Lower lobe of right lung (tissue), 2 donors: ENCODE results near the gene DAAM1. TPM values are rescaled to one million over a fixed set of nuclear protein-coding genes. Genes with fewer than 3 reads are reported as not detected.

Experiments
- ATAC-seq, 2 donors: fragments of 200-7000 bp; cut with Tn5 transposase; one replicate each; pipeline ENCODE4 v1.9.1; 2020 to 2022; ENCODE audit warnings: mild to moderate bottlenecking in 2 of 2, moderate library complexity in 2 of 2
- DNase-seq: peaks from one replicate; pipeline ENCODE4 v3.0.0-alpha.2; 2020
- H3K27ac ChIP-seq: fragments of 200-600 bp; one replicate; pipeline ENCODE4 v1.8.0; 2022
- H3K27me3 ChIP-seq: fragments of 200-600 bp; one replicate; pipeline ENCODE4 v1.8.0; 2022; ENCODE audit warnings: low read depth
- H3K36me3 ChIP-seq: fragments of 200-600 bp; one replicate; pipeline ENCODE4 v1.8.0; 2022; ENCODE audit warnings: mild to moderate bottlenecking
- H3K4me1 ChIP-seq: fragments of 200-600 bp; one replicate; pipeline ENCODE4 v1.8.0; 2022
- H3K4me3 ChIP-seq: fragments of 200-600 bp; one replicate; pipeline ENCODE4 v1.8.0; 2022; ENCODE audit warnings: mild to moderate bottlenecking
- H3K9me3 ChIP-seq: fragments of 200-600 bp; one replicate; pipeline ENCODE4 v1.8.0; 2022
- intact Hi-C: fragments of 100-400 bp; cut with DNase I; formaldehyde crosslinking; loops from one replicate; pipeline ENCODE4 v1.11.0; 2022
- total RNA-seq: library from RNA; stranded (reverse); fragmentation: NEBNext Ultra II Directional; extraction: Animal tissue kit (Norgen Biotek cat#: 25700); gene quantifications from one replicate; pipeline ENCODE4 v1.2.1, GENCODE V29; 2021
- TF ChIP-seq, protein P1 (sequence below): fragments of 200-600 bp; IDR thresholded peaks from one replicate; pipeline ENCODE4 v1.8.0; 2022; ENCODE audit warnings: antibody characterized with exemption, mild to moderate bottlenecking
- donor health status: DM: no; HTN: yes; CAD: no; lungs with severe emphysema.

The DAAM1 gene
- total RNA-seq, 1 donor from 2014 or later, result 46.7 TPM

DNA sequence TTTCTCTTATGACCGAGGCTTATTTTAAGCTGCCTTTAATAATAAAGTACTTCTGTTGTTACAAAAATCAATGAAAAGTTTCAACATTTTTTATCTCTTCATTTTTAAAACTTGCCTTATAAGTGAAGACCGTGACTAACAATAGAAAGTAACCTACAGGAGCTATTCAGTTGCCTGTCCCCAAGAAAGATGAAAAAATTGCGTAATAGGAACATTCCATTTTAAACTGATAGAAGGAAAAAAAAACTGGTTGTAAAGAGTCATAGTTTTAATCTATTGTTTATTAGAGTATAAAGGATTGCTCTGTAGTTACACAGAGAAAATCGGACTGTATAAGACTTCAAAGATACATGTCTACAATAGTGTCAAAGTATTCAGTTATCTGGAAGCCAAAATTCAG, 83.3 kb downstream of the DAAM1 start:
- TF ChIP-seq, protein P1, sequence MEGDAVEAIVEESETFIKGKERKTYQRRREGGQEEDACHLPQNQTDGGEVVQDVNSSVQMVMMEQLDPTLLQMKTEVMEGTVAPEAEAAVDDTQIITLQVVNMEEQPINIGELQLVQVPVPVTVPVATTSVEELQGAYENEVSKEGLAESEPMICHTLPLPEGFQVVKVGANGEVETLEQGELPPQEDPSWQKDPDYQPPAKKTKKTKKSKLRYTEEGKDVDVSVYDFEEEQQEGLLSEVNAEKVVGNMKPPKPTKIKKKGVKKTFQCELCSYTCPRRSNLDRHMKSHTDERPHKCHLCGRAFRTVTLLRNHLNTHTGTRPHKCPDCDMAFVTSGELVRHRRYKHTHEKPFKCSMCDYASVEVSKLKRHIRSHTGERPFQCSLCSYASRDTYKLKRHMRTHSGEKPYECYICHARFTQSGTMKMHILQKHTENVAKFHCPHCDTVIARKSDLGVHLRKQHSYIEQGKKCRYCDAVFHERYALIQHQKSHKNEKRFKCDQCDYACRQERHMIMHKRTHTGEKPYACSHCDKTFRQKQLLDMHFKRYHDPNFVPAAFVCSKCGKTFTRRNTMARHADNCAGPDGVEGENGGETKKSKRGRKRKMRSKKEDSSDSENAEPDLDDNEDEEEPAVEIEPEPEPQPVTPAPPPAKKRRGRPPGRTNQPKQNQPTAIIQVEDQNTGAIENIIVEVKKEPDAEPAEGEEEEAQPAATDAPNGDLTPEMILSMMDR, result no peak
- no peak for ATAC-seq
- no peaks in the 10 kb centered on the region for H3K27me3 ChIP-seq
- no peak overlapping the region for H3K4me3 ChIP-seq
- H3K9me3 ChIP-seq, result no peaks in the 10 kb centered on the region
- DNase-seq, result no peak
- peaks cover 12% of the 10 kb centered on the region for H3K36me3 ChIP-seq
- H3K4me1 ChIP-seq, result peaks cover 25% of the 10 kb centered on the region
- H3K27ac ChIP-seq, result no peak overlapping the region
- intact Hi-C loops, result no loop called here

DNA sequence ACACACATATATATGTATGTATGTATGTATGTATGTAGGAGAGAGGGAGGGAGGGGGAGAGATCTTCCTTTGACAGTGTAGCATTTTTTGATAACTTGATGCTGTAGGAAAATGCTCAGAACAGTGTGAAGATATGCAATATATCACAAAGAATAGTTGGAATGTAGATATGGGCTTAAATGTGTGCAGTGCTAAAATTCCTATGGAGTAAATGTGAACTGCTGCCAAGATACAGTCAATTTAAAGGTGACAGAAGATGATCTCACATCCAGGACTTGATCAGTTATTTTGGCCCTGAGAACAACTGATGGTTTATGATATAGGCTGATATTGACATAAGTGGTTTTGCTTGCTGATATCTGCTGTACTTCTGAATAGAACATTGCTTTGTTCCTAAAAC, 84.2 kb downstream of the DAAM1 start:
- H3K27me3 ChIP-seq, result no peaks in the 10 kb centered on the region
- peaks cover 25% of the 10 kb centered on the region for H3K4me1 ChIP-seq
- DNase-seq, result no peak
- no peak for ATAC-seq
- H3K36me3 ChIP-seq, result peaks cover 9% of the 10 kb centered on the region
- intact Hi-C loops, result no loop called here
- TF ChIP-seq, protein P1, result no peak
- H3K27ac ChIP-seq, result no peak overlapping the region
- no peaks in the 10 kb centered on the region for H3K9me3 ChIP-seq
- H3K4me3 ChIP-seq, result no peak overlapping the region

GRCh38 chr14:59273737-59274136, 85.3 kb downstream of the DAAM1 start:
- no peaks in the 10 kb centered on the region for H3K27me3 ChIP-seq
- ATAC-seq (no peak), DNase-seq (no peak)
- H3K4me1 ChIP-seq, result peaks cover 25% of the 10 kb centered on the region
- peaks cover 6% of the 10 kb centered on the region for H3K36me3 ChIP-seq
- no peaks in the 10 kb centered on the region for H3K9me3 ChIP-seq
- TF ChIP-seq, protein P1, result no peak
- intact Hi-C loops, result no loop called here
- no peak overlapping the region for H3K4me3 ChIP-seq
- no peak overlapping the region for H3K27ac ChIP-seq

- TF ChIP-seq, protein P1, result no peak
- Histone ChIP-seq H3K4me3 (no peak overlapping the region), H3K27ac (no peak overlapping the region), H3K9me3 (no peaks in the 10 kb centered on the region), H3K4me1 (peaks cover 28% of the 10 kb centered on the region), H3K36me3 (no peaks in the 10 kb centered on the region), H3K27me3 (no peaks in the 10 kb centered on the region)
- DNase-seq (peak; percentile 51), ATAC-seq (peak; percentile 68 to 78)
- intact Hi-C loops, result no loop called here
Observed at GRCh38 chr14:59274991-59275391, 86.5 kb downstream of the DAAM1 start.

- Histone ChIP-seq H3K9me3 (no peaks in the 10 kb centered on the region), H3K36me3 (no peaks in the 10 kb centered on the region), H3K4me3 (no peak overlapping the region), H3K27me3 (no peaks in the 10 kb centered on the region), H3K27ac (no peak overlapping the region), H3K4me1 (peaks cover 28% of the 10 kb centered on the region)
- no peak for DNase-seq
- intact Hi-C loops, result no loop called here
- peak; percentile 53 to 65 for ATAC-seq
- TF ChIP-seq, protein P1, result no peak
Observed at GRCh38 chr14:59275668-59276067, 87.2 kb downstream of the DAAM1 start.

- Histone ChIP-seq H3K27me3 (no peaks in the 10 kb centered on the region), H3K27ac (no peak overlapping the region), H3K4me3 (no peak overlapping the region), H3K36me3 (no peaks in the 10 kb centered on the region), H3K9me3 (no peaks in the 10 kb centered on the region), H3K4me1 (peaks cover 28% of the 10 kb centered on the region)
- TF ChIP-seq, protein P1, result no peak
- DNase-seq (no peak), ATAC-seq (no peak)
- intact Hi-C loops, result no loop called here
Observed at GRCh38 chr14:59276235-59276634, 87.8 kb downstream of the DAAM1 start.
